Activated CD8-positive, alpha-beta T cell treated with anti-CD3 and anti-CD28 coated beads for 36 hours (primary cell): ENCODE measurements around the gene KHDC4. TPM values are rescaled to one million over a fixed set of nuclear protein-coding genes. Genes with fewer than 3 reads are reported as not detected.

Source experiments
- ATAC-seq: fragments of 200-7000 bp; cut with Tn5 transposase; one replicate; pipeline ENCODE4 v1.10.0; 2021; ENCODE audit warnings: mild to moderate bottlenecking, moderate library complexity
- CTCF ChIA-PET: fragments of 350-600 bp; sonication (Branson Sonifier 250); formaldehyde crosslinking; loops from one replicate; lab custom pipeline; 2021; ENCODE audit warnings: antibody characterized with exemption; lab: Charles Lee
- POLR2A ChIA-PET: fragments of 350-600 bp; sonication (Branson Sonifier 250); formaldehyde crosslinking; loops from one replicate; lab custom pipeline; 2021; ENCODE audit warnings: antibody characterized with exemption; lab: Charles Lee
- DNase-seq: peaks from one replicate; pipeline ENCODE4 v3.0.0-alpha.2; 2020
- H3K27ac Mint-ChIP-seq: one replicate; pipeline ENCODE4 v1.8.0; 2021; ENCODE audit warnings: mild to moderate bottlenecking, mixed read lengths
- H3K27me3 Mint-ChIP-seq: one replicate; pipeline ENCODE4 v1.8.0; 2021; ENCODE audit warnings: mixed read lengths
- H3K36me3 Mint-ChIP-seq: one replicate; pipeline ENCODE4 v1.8.0; 2021; ENCODE audit warnings: low read depth, mixed read lengths
- H3K4me1 Mint-ChIP-seq: one replicate; pipeline ENCODE4 v1.8.0; 2021; ENCODE audit warnings: low read depth, mixed read lengths
- H3K4me3 Mint-ChIP-seq: one replicate; pipeline ENCODE4 v1.8.0; 2021; ENCODE audit warnings: mild to moderate bottlenecking, moderate library complexity, mixed read lengths
- H3K9me3 Mint-ChIP-seq: one replicate; pipeline ENCODE4 v1.8.0; 2021; ENCODE audit warnings: mixed read lengths
- intact Hi-C: fragments of 100-400 bp; cut with micrococcal nuclease; formaldehyde crosslinking; loops from one replicate; pipeline ENCODE4 v1.10.0; 2022
- total RNA-seq, 2 experiments: library from RNA; stranded (reverse); gene quantifications; one replicate each; pipeline ENCODE4 v1.2.3, GENCODE V29; 2021
- TF ChIP-seq, protein P1 (sequence below): fragments of 200-600 bp; IDR thresholded peaks from one replicate; pipeline ENCODE4 v1.8.0; 2022; ENCODE audit warnings: antibody characterized with exemption, mild to moderate bottlenecking

KHDC4 gene
- total RNA-seq, 2 experiments from 2014 or later, result 68.1 to 71.3 TPM

GRCh38 chr1:155977690-155978324 is 43.6 kb upstream of the KHDC4 start:
- H3K27ac Mint-ChIP-seq, result peak overlapping the region; percentile 94
- H3K36me3 Mint-ChIP-seq, result peaks cover 61% of the 10 kb centered on the region
- H3K9me3 Mint-ChIP-seq, result no peaks in the 10 kb centered on the region
- TF ChIP-seq, protein P1, sequence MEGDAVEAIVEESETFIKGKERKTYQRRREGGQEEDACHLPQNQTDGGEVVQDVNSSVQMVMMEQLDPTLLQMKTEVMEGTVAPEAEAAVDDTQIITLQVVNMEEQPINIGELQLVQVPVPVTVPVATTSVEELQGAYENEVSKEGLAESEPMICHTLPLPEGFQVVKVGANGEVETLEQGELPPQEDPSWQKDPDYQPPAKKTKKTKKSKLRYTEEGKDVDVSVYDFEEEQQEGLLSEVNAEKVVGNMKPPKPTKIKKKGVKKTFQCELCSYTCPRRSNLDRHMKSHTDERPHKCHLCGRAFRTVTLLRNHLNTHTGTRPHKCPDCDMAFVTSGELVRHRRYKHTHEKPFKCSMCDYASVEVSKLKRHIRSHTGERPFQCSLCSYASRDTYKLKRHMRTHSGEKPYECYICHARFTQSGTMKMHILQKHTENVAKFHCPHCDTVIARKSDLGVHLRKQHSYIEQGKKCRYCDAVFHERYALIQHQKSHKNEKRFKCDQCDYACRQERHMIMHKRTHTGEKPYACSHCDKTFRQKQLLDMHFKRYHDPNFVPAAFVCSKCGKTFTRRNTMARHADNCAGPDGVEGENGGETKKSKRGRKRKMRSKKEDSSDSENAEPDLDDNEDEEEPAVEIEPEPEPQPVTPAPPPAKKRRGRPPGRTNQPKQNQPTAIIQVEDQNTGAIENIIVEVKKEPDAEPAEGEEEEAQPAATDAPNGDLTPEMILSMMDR, result no peak
- ChIA-PET POLR2A (interaction anchor here (0.6 to 7.5 kb wide), 25 partner anchors 9 to 305 kb away, joined by 3 to 128 read pairs (median 5); partner anchors contain the start of genes GON4L, KHDC4, LMNA and RXFP4), CTCF (interaction anchor here (0.7 to 11.1 kb wide), 15 partner anchors 10 to 81 kb away, joined by 3 to 121 read pairs (median 7); partner anchors contain the start of genes KHDC4 and RXFP4)
- H3K27me3 Mint-ChIP-seq, result no peaks in the 10 kb centered on the region
- DNase-seq (peak; percentile 91), ATAC-seq (peak; percentile 43)
- peak overlapping the region; percentile 98 for H3K4me3 Mint-ChIP-seq
- peaks cover 67% of the 10 kb centered on the region for H3K4me1 Mint-ChIP-seq
- intact Hi-C loops, result loop anchor here (2.0 kb wide), 1 partner anchor 31 kb away; no protein-coding TSS in a partner anchor

GRCh38 chr1:155976913-155977689 is 42.9 kb upstream of the KHDC4 start:
- TF ChIP-seq, protein P1, result no peak
- Mint-ChIP-seq H3K27ac (peak overlapping the region; percentile 94), H3K4me3 (peak overlapping the region; percentile 98), H3K27me3 (no peaks in the 10 kb centered on the region), H3K4me1 (peaks cover 68% of the 10 kb centered on the region), H3K36me3 (peaks cover 68% of the 10 kb centered on the region), H3K9me3 (no peaks in the 10 kb centered on the region)
- CTCF ChIA-PET, result interaction anchor here (0.7 to 11.1 kb wide), 13 partner anchors 10 to 184 kb away, joined by 3 to 121 read pairs (median 4); partner anchors contain the start of gene RXFP4
- intact Hi-C loops, result loop anchor here (2.0 kb wide), 1 partner anchor 30 kb away; no protein-coding TSS in a partner anchor
- DNase-seq (peak; percentile 63), ATAC-seq (peak; percentile 12)
- POLR2A ChIA-PET, result interaction anchor here (0.6 to 7.5 kb wide), 22 partner anchors 8 to 306 kb away, joined by 3 to 128 read pairs (median 5); partner anchors contain the start of genes KHDC4, RXFP4, SMG5 and SSR2

DNA sequence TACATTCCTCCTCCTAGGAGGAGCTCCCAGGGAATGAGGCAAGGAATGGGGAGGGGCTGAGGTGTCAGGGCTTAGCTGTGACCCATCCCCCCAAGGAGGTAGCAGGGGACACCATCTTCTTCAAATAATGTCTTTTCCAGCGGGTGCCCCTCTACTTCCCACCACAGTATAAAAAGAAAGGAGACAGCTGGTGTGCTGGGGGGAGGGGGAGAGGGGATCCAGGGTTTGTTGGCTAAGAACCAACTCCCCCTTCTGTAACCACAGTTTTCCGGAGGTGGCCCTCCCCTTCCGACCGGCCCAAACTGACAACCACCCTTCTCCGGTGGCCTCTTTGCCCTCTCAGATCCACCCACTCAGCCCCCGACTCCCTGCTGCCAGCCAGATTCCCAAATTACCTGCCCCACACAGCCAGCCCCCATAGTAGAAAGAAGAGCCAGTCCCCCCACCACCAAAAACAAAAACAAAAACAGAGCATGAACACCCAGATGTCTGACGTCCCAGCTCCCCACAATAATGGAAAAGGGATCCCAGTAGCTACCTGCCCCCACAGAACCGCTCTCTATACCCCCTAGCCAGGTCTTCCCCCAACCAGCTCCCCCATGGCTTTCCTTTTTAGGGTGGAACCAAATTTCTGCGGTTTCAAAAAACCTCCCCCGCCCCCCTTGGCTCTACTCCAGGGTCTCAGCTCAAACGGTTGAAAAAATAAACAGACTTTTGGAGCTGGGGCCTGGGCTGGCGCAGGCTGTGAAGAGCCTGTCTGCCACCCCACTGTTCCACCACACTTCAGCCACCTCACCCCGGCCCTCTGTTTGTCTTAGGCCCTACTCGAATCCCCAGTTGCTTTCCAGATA is 42.1 kb upstream of the KHDC4 start:
- Mint-ChIP-seq H3K4me1 (peaks cover 67% of the 10 kb centered on the region), H3K36me3 (peaks cover 66% of the 10 kb centered on the region), H3K27ac (peak overlapping the region; percentile 94), H3K4me3 (peak overlapping the region; percentile 98), H3K9me3 (no peaks in the 10 kb centered on the region), H3K27me3 (no peaks in the 10 kb centered on the region)
- intact Hi-C loops, result loop anchor here (2.0 kb wide), 1 partner anchor 29 kb away; no protein-coding TSS in a partner anchor
- ATAC-seq (peak; percentile 26), DNase-seq (peak; percentile 89)
- ChIA-PET POLR2A (interaction anchor here (1.1 to 7.5 kb wide), 13 partner anchors 7 to 116 kb away, joined by 3 to 128 read pairs (median 8); partner anchors contain the start of genes KHDC4, RXFP4 and SSR2), CTCF (interaction anchor here (0.7 to 11.1 kb wide), 10 partner anchors 9 to 185 kb away, joined by 3 to 121 read pairs (median 4); partner anchors contain the start of gene RXFP4)
- TF ChIP-seq, protein P1, result no peak

DNA sequence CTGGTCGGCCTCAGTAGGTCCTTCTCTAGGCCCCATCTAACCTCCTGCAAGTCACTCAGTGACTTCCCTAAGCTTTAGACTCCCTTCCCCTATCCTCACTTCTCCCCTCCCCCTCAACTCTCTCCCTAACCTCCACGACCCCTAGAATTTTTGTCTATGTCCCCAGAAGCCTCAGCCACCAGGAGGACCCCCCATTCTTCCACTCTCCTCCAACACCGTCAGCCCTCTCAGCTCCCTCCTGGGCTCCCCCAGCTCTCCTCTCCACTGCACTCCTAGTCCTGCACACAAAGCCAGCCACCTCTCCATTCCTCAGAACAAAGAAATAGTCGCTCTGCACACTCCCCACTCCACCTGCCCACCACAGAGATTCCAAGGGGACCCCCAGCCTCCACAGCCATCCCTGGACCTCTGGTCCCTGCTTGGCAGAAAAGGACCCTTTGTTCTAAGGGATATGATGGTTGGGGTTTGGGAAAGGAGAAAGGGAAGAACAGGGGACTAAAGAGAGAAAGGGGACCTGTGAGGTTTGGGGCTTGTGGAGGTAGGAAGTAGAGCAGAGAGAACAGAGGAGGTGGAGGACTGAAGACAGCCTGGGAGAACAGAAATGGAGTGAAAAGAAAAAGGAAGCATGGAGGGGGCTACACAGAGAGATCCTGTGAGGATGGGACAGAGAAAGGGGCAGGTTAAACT is 41.3 kb upstream of the KHDC4 start:
- H3K36me3 Mint-ChIP-seq, result peaks cover 70% of the 10 kb centered on the region
- TF ChIP-seq, protein P1, result no peak
- DNase-seq, result no peak
- intact Hi-C loops, result loop anchor here (2.0 kb wide), 1 partner anchor 29 kb away; no protein-coding TSS in a partner anchor
- peak overlapping the region; percentile 94 for H3K27ac Mint-ChIP-seq
- ChIA-PET CTCF (interaction anchor here (0.6 to 11.1 kb wide), 7 partner anchors 8 to 166 kb away, joined by 3 to 121 read pairs (median 5); partner anchors contain the start of gene RXFP4), POLR2A (interaction anchor here (0.8 to 7.5 kb wide), 9 partner anchors 9 to 64 kb away, joined by 4 to 128 read pairs (median 8); partner anchors contain the start of genes KHDC4 and RXFP4)
- no peaks in the 10 kb centered on the region for H3K27me3 Mint-ChIP-seq
- H3K4me3 Mint-ChIP-seq, result peak overlapping the region; percentile 98
- H3K4me1 Mint-ChIP-seq, result peaks cover 67% of the 10 kb centered on the region
- H3K9me3 Mint-ChIP-seq, result no peaks in the 10 kb centered on the region
- ATAC-seq, result no peak
